ENCODE results near the gene ADGRA3.

Gene ADGRA3

GRCh38 chr4:22546299-22546698 lies 30.4 kb upstream of the ADGRA3 start:
- TF ChIP-seq, protein P1, sequence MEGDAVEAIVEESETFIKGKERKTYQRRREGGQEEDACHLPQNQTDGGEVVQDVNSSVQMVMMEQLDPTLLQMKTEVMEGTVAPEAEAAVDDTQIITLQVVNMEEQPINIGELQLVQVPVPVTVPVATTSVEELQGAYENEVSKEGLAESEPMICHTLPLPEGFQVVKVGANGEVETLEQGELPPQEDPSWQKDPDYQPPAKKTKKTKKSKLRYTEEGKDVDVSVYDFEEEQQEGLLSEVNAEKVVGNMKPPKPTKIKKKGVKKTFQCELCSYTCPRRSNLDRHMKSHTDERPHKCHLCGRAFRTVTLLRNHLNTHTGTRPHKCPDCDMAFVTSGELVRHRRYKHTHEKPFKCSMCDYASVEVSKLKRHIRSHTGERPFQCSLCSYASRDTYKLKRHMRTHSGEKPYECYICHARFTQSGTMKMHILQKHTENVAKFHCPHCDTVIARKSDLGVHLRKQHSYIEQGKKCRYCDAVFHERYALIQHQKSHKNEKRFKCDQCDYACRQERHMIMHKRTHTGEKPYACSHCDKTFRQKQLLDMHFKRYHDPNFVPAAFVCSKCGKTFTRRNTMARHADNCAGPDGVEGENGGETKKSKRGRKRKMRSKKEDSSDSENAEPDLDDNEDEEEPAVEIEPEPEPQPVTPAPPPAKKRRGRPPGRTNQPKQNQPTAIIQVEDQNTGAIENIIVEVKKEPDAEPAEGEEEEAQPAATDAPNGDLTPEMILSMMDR (conservative IDR thresholded peaks at IDR 0.05; ENCODE audit: low read depth, low read length), result no peak
- H3K4me3 ChIP-seq (ENCODE audit: low read length), result no peak overlapping the region
- DNase-seq (ENCODE audit: low read depth), result no peak

DNA sequence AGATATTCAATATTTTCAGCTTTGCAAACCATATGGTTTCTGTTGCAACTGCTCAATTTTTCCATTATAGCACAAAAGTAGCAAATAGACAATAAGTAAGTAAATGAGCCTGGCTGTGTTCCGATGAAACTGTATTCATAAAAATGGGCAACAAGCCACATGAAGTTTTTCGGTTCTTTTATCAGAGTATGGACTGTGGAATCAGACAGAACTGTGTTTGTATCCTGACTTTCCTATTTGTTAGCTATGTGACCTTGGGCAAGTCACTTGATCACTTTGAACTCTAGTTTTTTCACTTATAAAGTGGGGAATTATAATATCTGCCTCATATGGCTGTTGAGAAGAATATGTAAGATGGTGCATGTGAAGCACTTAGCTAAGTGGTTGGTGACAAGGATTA lies 23.4 kb upstream of the ADGRA3 start:
- no peak for DNase-seq (ENCODE audit: low read depth)
- H3K4me3 ChIP-seq (ENCODE audit: low read length), result no peak overlapping the region
- TF ChIP-seq, protein P1 (conservative IDR thresholded peaks at IDR 0.05; ENCODE audit: low read depth, low read length), result no peak

DNA sequence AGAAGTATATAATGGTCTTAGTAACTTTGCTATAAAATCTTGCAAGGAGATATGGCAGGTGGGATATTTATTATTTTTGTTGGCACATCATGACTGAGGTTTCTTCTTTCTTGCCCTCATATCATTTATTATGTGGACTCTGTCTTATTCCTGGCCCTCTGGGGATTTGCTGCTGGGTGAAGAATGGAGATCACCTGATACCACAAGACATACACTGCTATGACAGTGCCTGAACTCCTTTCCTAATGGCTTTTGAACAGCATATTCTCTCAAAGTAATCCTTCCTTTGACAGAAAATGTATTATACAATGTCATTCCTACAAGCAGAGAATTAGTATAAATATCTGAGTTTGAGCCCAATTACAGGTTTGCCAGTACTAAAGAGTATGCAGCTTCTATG lies 22.0 kb upstream of the ADGRA3 start:
- TF ChIP-seq, protein P1 (conservative IDR thresholded peaks at IDR 0.05; ENCODE audit: low read depth, low read length), result no peak
- H3K4me3 ChIP-seq (ENCODE audit: low read length), result no peak overlapping the region
- no peak for DNase-seq (ENCODE audit: low read depth)

DNA sequence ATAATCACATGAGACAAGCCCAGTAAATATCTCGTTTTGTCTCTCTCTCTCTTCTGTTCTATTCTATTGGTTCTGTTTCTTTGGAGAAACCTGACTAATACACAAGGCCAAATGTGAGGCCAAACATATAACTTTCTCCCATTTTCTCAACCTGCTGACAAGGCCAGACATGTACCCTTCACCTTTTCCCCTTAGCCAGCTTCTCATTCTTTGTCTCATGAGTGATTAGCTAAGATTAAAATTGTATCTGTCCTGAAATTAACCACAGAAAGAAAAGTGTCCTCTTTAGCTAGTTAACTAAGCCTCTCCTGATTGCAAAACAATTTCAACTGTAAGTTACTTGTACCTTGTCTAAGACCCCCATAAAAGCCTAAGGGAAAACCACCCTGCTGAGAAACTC lies 18.5 kb upstream of the ADGRA3 start:
- no peak for DNase-seq (ENCODE audit: low read depth)
- H3K4me3 ChIP-seq (ENCODE audit: low read length), result no peak overlapping the region
- TF ChIP-seq, protein P1 (conservative IDR thresholded peaks at IDR 0.05; ENCODE audit: low read depth, low read length), result no peak

GRCh38 chr4:22532896-22533295 lies 17.0 kb upstream of the ADGRA3 start:
- H3K4me3 ChIP-seq (ENCODE audit: low read length), result no peak overlapping the region

DNA sequence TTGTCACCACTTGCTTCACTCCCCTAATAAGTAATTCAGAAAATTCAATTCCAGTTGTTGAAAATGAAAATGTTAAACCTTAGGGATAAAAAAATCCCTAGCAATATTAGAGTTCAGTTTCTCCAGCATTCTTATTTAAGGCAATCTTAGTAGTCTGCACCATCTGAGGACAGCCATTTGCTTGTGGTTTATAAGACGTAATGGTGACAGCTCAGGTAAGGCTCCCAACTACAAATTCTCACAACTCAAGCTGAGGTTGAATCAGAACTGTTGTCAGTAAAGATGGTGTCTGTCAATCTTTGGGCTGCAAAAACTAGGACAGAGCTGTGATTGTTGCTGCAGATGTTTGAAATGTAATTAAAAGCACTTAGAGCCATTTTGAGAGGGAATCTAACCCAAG lies 16.3 kb upstream of the ADGRA3 start:
- TF ChIP-seq, protein P1 (conservative IDR thresholded peaks at IDR 0.05; ENCODE audit: low read depth, low read length), result no peak
- no peak overlapping the region for H3K4me3 ChIP-seq (ENCODE audit: low read length)
- DNase-seq (ENCODE audit: low read depth), result no peak

More at GRCh38 chr4:22532896-22533295, 17.0 kb upstream of the ADGRA3 start:
- TF ChIP-seq, protein P1 (conservative IDR thresholded peaks at IDR 0.05; ENCODE audit: low read depth, low read length), result no peak
- DNase-seq (ENCODE audit: low read depth), result no peak

DNA sequence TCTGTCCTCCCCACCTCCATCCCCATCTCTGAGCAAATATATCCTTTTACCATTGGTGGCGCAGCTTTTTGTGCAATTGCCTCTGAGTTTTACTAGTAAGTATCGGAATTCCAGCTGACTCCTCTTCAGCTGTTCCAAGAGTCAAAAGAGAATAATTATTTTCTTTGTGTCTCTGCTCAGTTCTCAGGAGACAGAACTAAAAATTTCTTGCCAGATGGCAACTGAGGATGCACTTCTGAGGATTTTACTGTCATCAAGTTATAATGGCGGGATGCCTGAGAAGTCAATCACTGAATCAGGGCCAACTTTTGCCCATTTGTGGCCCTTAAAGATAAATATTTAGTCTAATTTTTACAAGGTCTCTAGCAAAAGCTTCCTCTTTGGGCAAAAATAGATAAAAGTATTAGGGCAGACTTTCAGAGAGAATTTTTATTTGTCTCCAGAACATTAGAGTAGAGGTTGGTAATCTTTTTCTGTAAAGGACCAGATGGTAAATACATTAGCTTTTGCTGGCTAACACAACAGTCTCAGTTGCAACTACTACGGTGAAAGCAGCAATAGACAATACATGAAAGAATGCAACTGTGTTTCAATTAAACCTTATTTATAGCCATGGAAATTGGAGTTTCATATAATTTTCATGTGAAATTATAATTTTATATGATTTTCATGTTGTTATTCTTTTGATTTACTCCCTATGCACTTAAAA lies 15.6 kb upstream of the ADGRA3 start:
- TF ChIP-seq, protein P1 (conservative IDR thresholded peaks at IDR 0.05; ENCODE audit: low read depth, low read length), result no peak
- DNase-seq (ENCODE audit: low read depth), result no peak
- no peak overlapping the region for H3K4me3 ChIP-seq (ENCODE audit: low read length)

Measured in retinal pigment epithelial cell (primary cell).